K562 (cell line): ENCODE data around the gene HMGA1. TPM values are rescaled to one million over a fixed set of nuclear protein-coding genes. Genes with fewer than 3 reads are reported as not detected.

Source experiments
- BCOR ChIP-seq: fragments of 450-650 bp; IDR thresholded peaks from 2 replicates; pipeline ENCODE4 v1.6.1; 2016
- CBX8 ChIP-seq: fragments of 200-600 bp; sonication (generic); IDR thresholded peaks from 2 replicates; pipeline ENCODE4 v1.6.1; 2012; ENCODE audit warnings: borderline replicate concordance, mixed run types, low read depth, mild to moderate bottlenecking, moderate library complexity, mixed read lengths, low read length, control low read depth, inconsistent platforms; ENCODE audit not compliant: poor library complexity, severe bottlenecking; ENCODE audit errors: extremely low read depth
- HINFP ChIP-seq: fragments of 450-650 bp; conservative IDR thresholded peaks from 2 replicates; pipeline ENCODE4 v1.6.1; 2016; ENCODE audit warnings: missing genetic modification characterization, low read depth, mild to moderate bottlenecking, control low read depth, missing compliant biosample characterization
- HMG20B ChIP-seq: fragments of 250-450 bp; sonication (Bioruptor Pico); IDR thresholded peaks from 2 replicates; pipeline ENCODE4 v1.5.0; 2021; ENCODE audit warnings: mild to moderate bottlenecking
- HNRNPH1 ChIP-seq: fragments of 200-400 bp; formaldehyde crosslinking; optimal IDR thresholded peaks from 2 replicates; pipeline ENCODE3; 2017; ENCODE audit warnings: low read depth, mild to moderate bottlenecking, low read length, moderate library complexity
- KDM1A ChIP-seq, 2 experiments: fragments of 450-650 bp; IDR thresholded peaks; 2 replicates each; pipeline ENCODE4 v1.6.1; 2016; ENCODE audit warnings: mild to moderate bottlenecking in 2 of 2
- PML ChIP-seq: IDR thresholded peaks from 2 replicates; pipeline ENCODE4 v1.6.1; 2012; ENCODE audit warnings: low read length, inconsistent platforms
- RAD51 ChIP-seq: fragments of 450-650 bp; IDR thresholded peaks from 2 replicates; pipeline ENCODE4 v1.7.1; 2016; ENCODE audit warnings: low read depth, mild to moderate bottlenecking, borderline replicate concordance
- RB1 ChIP-seq: fragments of 450-650 bp; IDR thresholded peaks from 2 replicates; pipeline ENCODE4 v1.6.1; 2017; ENCODE audit warnings: low read depth, mild to moderate bottlenecking
- RNF2 ChIP-seq: sonication (generic); IDR thresholded peaks from 2 replicates; pipeline ENCODE4 v1.6.1; 2016
- SMARCB1 ChIP-seq: IDR thresholded peaks from 2 replicates; pipeline ENCODE4 v1.6.1; 2011; ENCODE audit warnings: improper control_type of control experiment, low read depth; ENCODE audit not compliant: insufficient read length
- TCF7L2 ChIP-seq: fragments of 150-350 bp; IDR thresholded peaks from 2 replicates; pipeline ENCODE4 v1.6.1; 2016; ENCODE audit warnings: low read depth, mild to moderate bottlenecking, low read length, moderate library complexity
- TEAD1 ChIP-seq, 2 experiments: fragments of 450-650 bp in 1 of 2; sonication (generic) in 1 of 2; formaldehyde crosslinking; IDR thresholded peaks; 2 replicates each; pipeline versions ENCODE4 v1.4.0 to v1.8.0; 2020 to 2022; ENCODE audit warnings: mild to moderate bottlenecking in 2 of 2, missing genetic modification reagents in 1 of 2
- THRA ChIP-seq: fragments of 450-650 bp; IDR thresholded peaks from 2 replicates; pipeline ENCODE4 v1.6.1; 2017; ENCODE audit warnings: mild to moderate bottlenecking, moderate library complexity
- THRAP3 ChIP-seq: fragments of 450-650 bp; IDR thresholded peaks from 2 replicates; pipeline ENCODE4 v1.6.1; 2016; ENCODE audit warnings: mild to moderate bottlenecking, inconsistent platforms, borderline replicate concordance
- ZNF232 ChIP-seq: sonication (generic); formaldehyde crosslinking; IDR thresholded peaks from 2 replicates; pipeline ENCODE4 v1.8.0; 2022; ENCODE audit warnings: mild to moderate bottlenecking, missing genetic modification reagents
- ZNF263 ChIP-seq: sonication (generic); formaldehyde crosslinking; IDR thresholded peaks from 2 replicates; pipeline ENCODE4 v1.8.0; 2022; ENCODE audit warnings: mild to moderate bottlenecking, missing genetic modification reagents, borderline replicate concordance
- ZNF507 ChIP-seq: conservative IDR thresholded peaks from 2 replicates; pipeline ENCODE4 v1.6.1; 2017; ENCODE audit warnings: missing genetic modification characterization, missing compliant biosample characterization
- ZNF780A ChIP-seq: fragments of 250-450 bp; sonication (Bioruptor Pico); IDR thresholded peaks from 2 replicates; pipeline ENCODE4 v1.5.0; 2021; ENCODE audit warnings: mild to moderate bottlenecking
- polyA plus RNA-seq, 8 experiments: library from polyadenylated mRNA; depleted of rRNA in 4 of 8; stranded (reverse) in 5 of 8; unstranded in 3 of 8; fragments of >200 nt; fragmentation: Nextera tagmentation in 2 of 8; fragmentation: Illumina TruSeq in 1 of 8; extraction: Ambion mirVana in 2 of 8; extraction: Trizol in 1 of 8; gene quantifications; 2 replicates each; pipeline versions ENCODE4 v1.2.1 to v1.2.3, GENCODE V29; 2011 to 2014; ENCODE audit warnings: inconsistent platforms in 1 of 8, missing spikeins in 1 of 8
- total RNA-seq, 7 experiments: library from RNA; depleted of rRNA in 6 of 7; stranded (reverse); fragments of >200 nt in 6 of 7; fragmentation: Illumina TruSeq in 2 of 7; extraction: Trizol in 2 of 7; gene quantifications; 2 replicates each; pipeline versions ENCODE4 v1.2.1 to v1.2.3, GENCODE V29; 2011 to 2021; ENCODE audit warnings: low replicate concordance in 1 of 7
- TF ChIP-seq, protein P1 (sequence below): fragments of 150-350 bp; conservative IDR thresholded peaks from 2 replicates; pipeline ENCODE4 v1.6.1; 2014; ENCODE audit warnings: low read length
- TF ChIP-seq, protein P2 (sequence below): sonication (generic); formaldehyde crosslinking; IDR thresholded peaks from 2 replicates; pipeline ENCODE4 v1.9.0; 2022; ENCODE audit warnings: mild to moderate bottlenecking, missing genetic modification reagents

HMGA1 gene
- total and polyA plus RNA-seq, 9 of the 15 experiments (the other 6 are each of a cell fraction or from before 2014, with no cell fraction given) = 27.8 to 1,947 (median 594) TPM

- no peak for TF ChIP-seq THRAP3
- TF ChIP-seq PML = peak; percentile 53; the same call in 1 of the 2 replicates
- peak in 1 of 2 experiments; percentile 27; a peak in 1 of 4 replicates for TF ChIP-seq KDM1A (IDR thresholded peaks at IDR 0.05)
- TF ChIP-seq RAD51 = 0 out of 2 replicates have a peak, but pooled peaks have one; percentile 18
- no peak for TF ChIP-seq ZNF263
- TF ChIP-seq BCOR = no peak
- no peak for TF ChIP-seq TCF7L2
- no peak for TF ChIP-seq HMG20B
- TF ChIP-seq CBX8 = no peak
- no peak for TF ChIP-seq HNRNPH1
- 0 out of 2 replicates have a peak, but pooled peaks have one; percentile 26 for TF ChIP-seq RB1
- TF ChIP-seq THRA = no peak
- peak; percentile 78 for TF ChIP-seq RNF2
- TF ChIP-seq, protein P1, sequence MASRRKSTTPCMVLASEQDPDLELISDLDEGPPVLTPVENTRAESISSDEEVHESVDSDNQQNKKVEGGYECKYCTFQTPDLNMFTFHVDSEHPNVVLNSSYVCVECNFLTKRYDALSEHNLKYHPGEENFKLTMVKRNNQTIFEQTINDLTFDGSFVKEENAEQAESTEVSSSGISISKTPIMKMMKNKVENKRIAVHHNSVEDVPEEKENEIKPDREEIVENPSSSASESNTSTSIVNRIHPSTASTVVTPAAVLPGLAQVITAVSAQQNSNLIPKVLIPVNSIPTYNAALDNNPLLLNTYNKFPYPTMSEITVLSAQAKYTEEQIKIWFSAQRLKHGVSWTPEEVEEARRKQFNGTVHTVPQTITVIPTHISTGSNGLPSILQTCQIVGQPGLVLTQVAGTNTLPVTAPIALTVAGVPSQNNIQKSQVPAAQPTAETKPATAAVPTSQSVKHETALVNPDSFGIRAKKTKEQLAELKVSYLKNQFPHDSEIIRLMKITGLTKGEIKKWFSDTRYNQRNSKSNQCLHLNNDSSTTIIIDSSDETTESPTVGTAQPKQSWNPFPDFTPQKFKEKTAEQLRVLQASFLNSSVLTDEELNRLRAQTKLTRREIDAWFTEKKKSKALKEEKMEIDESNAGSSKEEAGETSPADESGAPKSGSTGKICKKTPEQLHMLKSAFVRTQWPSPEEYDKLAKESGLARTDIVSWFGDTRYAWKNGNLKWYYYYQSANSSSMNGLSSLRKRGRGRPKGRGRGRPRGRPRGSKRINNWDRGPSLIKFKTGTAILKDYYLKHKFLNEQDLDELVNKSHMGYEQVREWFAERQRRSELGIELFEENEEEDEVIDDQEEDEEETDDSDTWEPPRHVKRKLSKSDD = no peak
- no peak for TF ChIP-seq SMARCB1
- TF ChIP-seq TEAD1 (CRISPR knock-in tag; IDR thresholded peaks at IDR 0.05) = no peak
- no peak for TF ChIP-seq ZNF780A (CRISPR knock-in tag)
- TF ChIP-seq, protein P2, sequence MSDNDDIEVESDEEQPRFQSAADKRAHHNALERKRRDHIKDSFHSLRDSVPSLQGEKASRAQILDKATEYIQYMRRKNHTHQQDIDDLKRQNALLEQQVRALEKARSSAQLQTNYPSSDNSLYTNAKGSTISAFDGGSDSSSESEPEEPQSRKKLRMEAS (CRISPR knock-in tag) = peak; percentile 91
- no peak for TF ChIP-seq HINFP
- no peak for TF ChIP-seq ZNF232
- no peak for TF ChIP-seq ZNF507 (tag)
Observed at GRCh38 chr6:34284563-34285447, 48.1 kb downstream of the HMGA1 start (continued).
